HepG2 (cell line): ENCODE data around the gene INHBA. TPM values are rescaled to one million over a fixed set of nuclear protein-coding genes. Genes with fewer than 3 reads are reported as not detected.

Experiments used
- ATAC-seq: fragments of 200-7000 bp; cut with Tn5 transposase; 3 replicates; pipeline ENCODE4 v1.9.1; 2020; ENCODE audit warnings: mild to moderate bottlenecking, moderate library complexity
- BruUV-seq: library from RNA; stranded (reverse); fragments of 400-500 nt; replicated peaks from 2 replicates; lab custom pipeline; 2021; lab: Mats Ljungman, UMichigan
- CTCF ChIA-PET: fragments of 300-600 bp; formaldehyde crosslinking; extraction: SDS; loops from one replicate; lab custom pipeline; 2021; ENCODE audit warnings: low total read pairs, inconsistent platforms, low intra/inter-chr PET ratio; lab: Yijun Ruan, JAX
- POLR2A ChIA-PET: fragments of 350-600 bp; sonication (Branson Sonifier 250); formaldehyde crosslinking; loops from one replicate; lab custom pipeline; 2020; ENCODE audit warnings: antibody characterized with exemption, inconsistent platforms; lab: Yijun Ruan, JAX
- DNase-seq: peaks from one replicate; pipeline ENCODE4 v3.0.0-alpha.2; 2015; ENCODE audit warnings: low spot score
- FAIRE-seq: peaks from 3 replicates; lab custom pipeline; 2011; peaks lifted over from hg19 to GRCh38; lab: Jason Lieb, UNC
- H2AFZ ChIP-seq: one replicate; pipeline ENCODE4 v1.6.1; 2011; ENCODE audit warnings: low read length, inconsistent platforms
- H3K27ac ChIP-seq: fragments of 300-600 bp; 3 replicates; pipeline ENCODE4 v1.8.0; 2011; ENCODE audit warnings: mixed run types, mild to moderate bottlenecking, mixed read lengths, low read length, inconsistent platforms; ENCODE audit not compliant: insufficient read depth; ENCODE audit errors: extremely low read length
- H3K27me3 ChIP-seq, 2 experiments: fragments of 200-600 bp in 1 of 2; 2 replicates in 1 of 2; 3 replicates in 1 of 2; pipeline versions ENCODE4 v1.6.0 to v1.8.0; 2011; ENCODE audit warnings: low read length in 2 of 2, mild to moderate bottlenecking in 2 of 2, moderate library complexity in 2 of 2, inconsistent platforms in 1 of 2; ENCODE audit not compliant: insufficient read depth in 2 of 2, control insufficient read depth in 1 of 2
- H3K36me3 ChIP-seq, 2 experiments: fragments of 200-600 bp in 1 of 2; replicated peaks in 1 of 2; 2 replicates in 1 of 2; 3 replicates in 1 of 2; pipeline versions ENCODE4 v1.5.1 to v1.8.0; 2011; ENCODE audit warnings: low read length in 2 of 2, inconsistent platforms in 1 of 2; ENCODE audit not compliant: insufficient read depth in 2 of 2, control insufficient read depth in 1 of 2
- H3K4me1 ChIP-seq: 2 replicates; pipeline ENCODE4 v1.5.1; 2012; ENCODE audit warnings: low read length, inconsistent platforms; ENCODE audit not compliant: insufficient read depth
- H3K4me2 ChIP-seq: 2 replicates; pipeline ENCODE4 v1.6.0; 2011; ENCODE audit warnings: low read depth, low read length, inconsistent platforms
- H3K4me3 ChIP-seq, 3 experiments: fragments of 200-600 bp in 1 of 3; sonication (generic), shearing (Covaris generic) in 1 of 3; replicated peaks in 1 of 3; 2 replicates each; pipeline ENCODE4 v1.5.1; 2011 to 2016; ENCODE audit warnings: low read length in 3 of 3, inconsistent platforms in 2 of 3, low read depth in 2 of 3, mild to moderate bottlenecking in 2 of 3, control low read depth in 1 of 3, mixed read lengths in 1 of 3; ENCODE audit not compliant: insufficient read depth in 1 of 3
- H3K79me2 ChIP-seq: one replicate; pipeline ENCODE4 v1.6.1; 2011; ENCODE audit warnings: low read length, inconsistent platforms; ENCODE audit not compliant: insufficient read depth
- H3K9ac ChIP-seq: 2 replicates; pipeline ENCODE4 v1.6.0; 2011; ENCODE audit warnings: mild to moderate bottlenecking, low read depth, low read length, inconsistent platforms; ENCODE audit not compliant: insufficient read depth
- H3K9me3 ChIP-seq: 2 replicates; pipeline ENCODE4 v1.5.1; 2012; ENCODE audit warnings: mild to moderate bottlenecking, low read length
- H4K20me1 ChIP-seq: 2 replicates; pipeline ENCODE4 v1.6.0; 2011; ENCODE audit warnings: inconsistent platforms, mild to moderate bottlenecking, low read length, moderate library complexity; ENCODE audit not compliant: insufficient read depth
- AGO1 ChIP-seq: fragments of 200-400 bp; formaldehyde crosslinking; IDR thresholded peaks from 2 replicates; pipeline ENCODE4 v1.6.1; 2017; ENCODE audit warnings: mild to moderate bottlenecking, low read depth, low read length, moderate library complexity; ENCODE audit not compliant: poor library complexity, severe bottlenecking
- ISL2 ChIP-seq: sonication (generic); formaldehyde crosslinking; IDR thresholded peaks from 2 replicates; pipeline ENCODE4 v1.5.0; 2020; ENCODE audit warnings: missing genetic modification reagents
- NFE2 ChIP-seq: sonication (generic); formaldehyde crosslinking; IDR thresholded peaks from 2 replicates; pipeline ENCODE4 v1.4.0; 2020; ENCODE audit warnings: missing genetic modification reagents
- PAWR ChIP-seq: sonication (generic); formaldehyde crosslinking; IDR thresholded peaks from 2 replicates; pipeline ENCODE4 v1.4.0; 2020; ENCODE audit warnings: missing genetic modification reagents, mild to moderate bottlenecking, borderline replicate concordance
- SETDB1 ChIP-seq: sonication (generic); formaldehyde crosslinking; IDR thresholded peaks from 2 replicates; pipeline ENCODE4 v1.5.1; 2020; ENCODE audit warnings: missing genetic modification reagents, mild to moderate bottlenecking, borderline replicate concordance
- YEATS2 ChIP-seq: sonication (generic); formaldehyde crosslinking; IDR thresholded peaks from 2 replicates; pipeline ENCODE4 v1.4.0; 2020; ENCODE audit warnings: missing genetic modification reagents, borderline replicate concordance
- ZNF253 ChIP-seq: sonication (generic); formaldehyde crosslinking; IDR thresholded peaks from 2 replicates; pipeline ENCODE4 v1.8.0; 2022; ENCODE audit warnings: mild to moderate bottlenecking, missing genetic modification reagents, borderline replicate concordance
- ZNF431 ChIP-seq: sonication (generic); formaldehyde crosslinking; IDR thresholded peaks from 2 replicates; pipeline ENCODE4 v1.9.0; 2022; ENCODE audit warnings: missing genetic modification reagents, low read depth, mild to moderate bottlenecking, borderline replicate concordance
- ZNF562 ChIP-seq: sonication (generic); formaldehyde crosslinking; IDR thresholded peaks from 2 replicates; pipeline ENCODE4 v1.8.0; 2022; ENCODE audit warnings: missing genetic modification reagents, borderline replicate concordance
- ZNF564 ChIP-seq: sonication (generic); formaldehyde crosslinking; IDR thresholded peaks from 2 replicates; pipeline ENCODE4 v1.8.1; 2023; ENCODE audit warnings: mild to moderate bottlenecking, missing genetic modification reagents
- ZNF616 ChIP-seq: sonication (generic); formaldehyde crosslinking; IDR thresholded peaks from 2 replicates; pipeline ENCODE4 v1.5.0; 2020; ENCODE audit warnings: low read depth, mild to moderate bottlenecking, missing genetic modification reagents
- ZNF724P ChIP-seq: sonication (generic); formaldehyde crosslinking; IDR thresholded peaks from 2 replicates; pipeline ENCODE4 v1.8.0; 2022; ENCODE audit warnings: missing genetic modification reagents, borderline replicate concordance
- ZNF879 ChIP-seq: sonication (generic); formaldehyde crosslinking; IDR thresholded peaks from 2 replicates; pipeline ENCODE4 v1.8.1; 2023; ENCODE audit warnings: missing genetic modification reagents
- WGBS: methylation state at CpG from one replicate; pipeline ENCODE4 v1.1.6; 2017; ENCODE audit warnings: low lambda C conversion rate; 5-methylcytosine and 5-hydroxymethylcytosine counted together
- in situ Hi-C: cut with HindIII; loops from 2 replicates; pipeline ENCODE4 v1.10.0; 2017; ENCODE audit warnings: low pct_unique_long_range_greater_than_20kb; ENCODE audit not compliant: extremely low pct_ligation_motif_present
- intact Hi-C: fragments of 100-400 bp; cut with micrococcal nuclease; formaldehyde crosslinking; loops from one replicate; pipeline ENCODE4 v1.10.0; 2022; ENCODE audit not compliant: unreplicated experiment
- polyA plus RNA-seq, 8 experiments: library from polyadenylated mRNA; depleted of rRNA in 3 of 8; stranded (reverse) in 7 of 8; unstranded in 1 of 8; fragments of >200 nt; fragmentation: Illumina TruSeq in 4 of 8; extraction: Trizol in 4 of 8; gene quantifications; 2 replicates each; pipeline versions ENCODE4 v1.2.1 to v1.2.3, GENCODE V29; 2011 to 2016; ENCODE audit warnings: low read depth in 4 of 8, missing spikeins in 1 of 8, mixed read lengths in 1 of 8; ENCODE audit not compliant: insufficient read depth in 1 of 8
- total RNA-seq, 5 experiments: library from RNA; depleted of rRNA; stranded (reverse); fragments of >200 nt; fragmentation: Illumina TruSeq; extraction: Trizol; gene quantifications; 2 replicates each; pipeline ENCODE4 v1.2.3, GENCODE V29; 2016; ENCODE audit warnings: low read depth in 1 of 5
- TF ChIP-seq, protein P1 (sequence below): sonication (generic); formaldehyde crosslinking; IDR thresholded peaks from 2 replicates; pipeline ENCODE4 v1.4.0; 2020; ENCODE audit warnings: missing genetic modification reagents, mild to moderate bottlenecking, borderline replicate concordance
- TF ChIP-seq, protein P2 (sequence below): sonication (generic); formaldehyde crosslinking; IDR thresholded peaks from 2 replicates; pipeline ENCODE4 v1.5.0; 2020; ENCODE audit warnings: missing genetic modification reagents, mild to moderate bottlenecking, borderline replicate concordance
- TF ChIP-seq, protein P3 (sequence below): IDR thresholded peaks from 2 replicates; pipeline ENCODE4 v1.6.1; 2018; ENCODE audit warnings: missing genetic modification reagents, mild to moderate bottlenecking, missing compliant biosample characterization

INHBA gene
- total and polyA plus RNA-seq, 2 of the 13 experiments (the other 11 are each of a cell fraction or from before 2014, with no cell fraction given): not detected

- TF ChIP-seq, protein P1, sequence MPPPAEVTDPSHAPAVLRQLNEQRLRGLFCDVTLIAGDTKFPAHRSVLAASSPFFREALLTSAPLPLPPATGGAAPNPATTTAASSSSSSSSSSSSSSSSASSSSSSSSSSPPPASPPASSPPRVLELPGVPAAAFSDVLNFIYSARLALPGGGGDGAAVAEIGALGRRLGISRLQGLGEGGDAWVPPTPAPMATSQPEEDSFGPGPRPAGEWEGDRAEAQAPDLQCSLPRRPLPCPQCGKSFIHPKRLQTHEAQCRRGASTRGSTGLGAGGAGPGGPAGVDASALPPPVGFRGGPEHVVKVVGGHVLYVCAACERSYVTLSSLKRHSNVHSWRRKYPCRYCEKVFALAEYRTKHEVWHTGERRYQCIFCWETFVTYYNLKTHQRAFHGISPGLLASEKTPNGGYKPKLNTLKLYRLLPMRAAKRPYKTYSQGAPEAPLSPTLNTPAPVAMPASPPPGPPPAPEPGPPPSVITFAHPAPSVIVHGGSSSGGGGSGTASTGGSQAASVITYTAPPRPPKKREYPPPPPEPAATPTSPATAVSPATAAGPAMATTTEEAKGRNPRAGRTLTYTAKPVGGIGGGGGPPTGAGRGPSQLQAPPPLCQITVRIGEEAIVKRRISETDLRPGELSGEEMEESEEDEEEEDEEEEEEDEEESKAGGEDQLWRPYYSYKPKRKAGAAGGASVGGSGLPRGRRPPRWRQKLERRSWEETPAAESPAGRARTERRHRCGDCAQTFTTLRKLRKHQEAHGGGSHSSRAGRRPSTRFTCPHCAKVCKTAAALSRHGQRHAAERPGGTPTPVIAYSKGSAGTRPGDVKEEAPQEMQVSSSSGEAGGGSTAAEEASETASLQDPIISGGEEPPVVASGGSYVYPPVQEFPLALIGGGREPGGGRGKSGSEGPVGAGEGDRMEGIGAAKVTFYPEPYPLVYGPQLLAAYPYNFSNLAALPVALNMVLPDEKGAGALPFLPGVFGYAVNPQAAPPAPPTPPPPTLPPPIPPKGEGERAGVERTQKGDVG (CRISPR knock-in tag): no peak
- TF ChIP-seq PAWR (CRISPR knock-in tag) (no peak), YEATS2 (CRISPR knock-in tag) (no peak), ISL2 (CRISPR knock-in tag) (no peak), ZNF431 (CRISPR knock-in tag) (no peak), ZNF253 (CRISPR knock-in tag) (no peak)
These were observed 49.7 kb upstream of the INHBA start (continued) for GRCh38 chr7:41752615-41753014.

DNA sequence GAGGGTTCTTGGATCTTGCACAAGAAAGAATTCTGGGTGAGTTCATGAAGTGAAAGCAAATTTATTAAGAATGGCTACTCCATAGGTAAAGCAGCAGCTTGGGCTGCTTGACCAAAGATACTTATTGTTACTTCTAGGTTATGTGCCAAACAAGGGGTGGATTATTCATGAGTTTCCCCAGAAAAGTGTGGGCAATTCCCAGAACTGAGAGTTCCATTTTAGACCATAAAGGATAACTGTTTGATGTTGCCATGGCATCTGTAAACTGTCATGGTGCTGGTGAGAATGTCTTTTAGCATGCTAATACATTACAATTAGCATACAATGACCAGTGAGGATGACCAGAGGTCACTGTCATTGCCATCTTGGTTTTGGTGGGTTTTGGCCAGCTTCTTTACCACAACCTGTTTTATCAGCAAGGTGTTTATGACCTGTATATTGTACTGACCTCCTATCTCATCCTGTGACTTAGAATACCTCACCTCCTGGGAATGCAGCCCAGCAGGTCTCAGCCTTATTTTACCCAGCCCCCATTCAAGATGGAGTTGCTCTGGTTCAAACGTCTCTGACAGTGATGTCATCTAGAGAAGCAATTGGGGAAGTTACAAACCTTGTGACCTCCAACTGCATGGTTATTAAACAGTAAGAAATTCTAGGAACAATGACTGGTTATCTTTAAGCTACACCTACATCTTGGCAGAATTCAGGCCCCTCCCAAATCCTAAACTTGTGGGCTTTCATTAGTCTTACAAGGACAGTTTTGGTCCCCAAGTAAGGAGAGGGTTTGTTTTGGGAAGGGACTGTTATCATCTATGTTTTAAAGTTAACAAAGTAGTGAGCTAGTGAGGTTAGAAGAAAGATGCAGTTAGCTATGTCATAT lies 48.0 kb upstream of the INHBA start:
- Histone ChIP-seq H3K9me3 (peaks cover 88% of the 10 kb centered on the region), H3K36me3 (no peaks in the 10 kb centered on the region), H3K9ac (no peak overlapping the region), H3K4me1 (no peaks in the 10 kb centered on the region), H3K27me3 (no peaks in the 10 kb centered on the region), H4K20me1 (no peaks in the 10 kb centered on the region), H3K79me2 (no peaks in the 10 kb centered on the region), H3K4me2 (no peak overlapping the region), H3K4me3 (no peak overlapping the region), H3K27ac (no peak overlapping the region), H2AFZ (no peak overlapping the region)
- DNase-seq: no peak
- WGBS: 0% methylated on average over 1 of the region's 1 CpG
- in situ Hi-C loops (no loop called here), intact Hi-C loops (no loop called here)
- ChIA-PET CTCF (no interaction called here), POLR2A (no interaction called here)
- no peak for FAIRE-seq
- ATAC-seq: no peak
- no TSS peak for BruUV-seq
- TF ChIP-seq NFE2 (CRISPR knock-in tag) (no peak), AGO1 (no peak), ZNF616 (no peak), ZNF724P (CRISPR knock-in tag) (no peak), SETDB1 (CRISPR knock-in tag) (no peak), ZNF564 (CRISPR knock-in tag) (no peak), ZNF562 (CRISPR knock-in tag) (no peak), ZNF879 (CRISPR knock-in tag) (no peak)
- TF ChIP-seq, protein P2, sequence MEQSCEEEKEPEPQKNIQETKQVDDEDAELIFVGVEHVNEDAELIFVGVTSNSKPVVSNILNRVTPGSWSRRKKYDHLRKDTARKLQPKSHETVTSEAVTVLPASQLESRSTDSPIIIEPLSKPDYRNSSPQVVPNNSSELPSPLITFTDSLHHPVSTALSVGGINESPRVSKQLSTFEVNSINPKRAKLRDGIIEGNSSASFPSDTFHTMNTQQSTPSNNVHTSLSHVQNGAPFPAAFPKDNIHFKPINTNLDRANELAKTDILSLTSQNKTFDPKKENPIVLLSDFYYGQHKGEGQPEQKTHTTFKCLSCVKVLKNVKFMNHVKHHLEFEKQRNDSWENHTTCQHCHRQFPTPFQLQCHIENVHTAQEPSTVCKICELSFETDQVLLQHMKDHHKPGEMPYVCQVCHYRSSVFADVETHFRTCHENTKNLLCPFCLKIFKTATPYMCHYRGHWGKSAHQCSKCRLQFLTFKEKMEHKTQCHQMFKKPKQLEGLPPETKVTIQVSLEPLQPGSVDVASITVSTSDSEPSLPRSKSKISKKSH (CRISPR knock-in tag): no peak
- TF ChIP-seq, protein P3, sequence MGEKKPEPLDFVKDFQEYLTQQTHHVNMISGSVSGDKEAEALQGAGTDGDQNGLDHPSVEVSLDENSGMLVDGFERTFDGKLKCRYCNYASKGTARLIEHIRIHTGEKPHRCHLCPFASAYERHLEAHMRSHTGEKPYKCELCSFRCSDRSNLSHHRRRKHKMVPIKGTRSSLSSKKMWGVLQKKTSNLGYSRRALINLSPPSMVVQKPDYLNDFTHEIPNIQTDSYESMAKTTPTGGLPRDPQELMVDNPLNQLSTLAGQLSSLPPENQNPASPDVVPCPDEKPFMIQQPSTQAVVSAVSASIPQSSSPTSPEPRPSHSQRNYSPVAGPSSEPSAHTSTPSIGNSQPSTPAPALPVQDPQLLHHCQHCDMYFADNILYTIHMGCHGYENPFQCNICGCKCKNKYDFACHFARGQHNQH (CRISPR knock-in tag): no peak
